Tibial nerve (tissue), 3 donors: Measurements from ENCODE around the gene EPS8.

Experiments
- EP300 ChIP-seq, 2 donors: sonication (generic); formaldehyde crosslinking; IDR thresholded peaks; one replicate each; pipeline ENCODE4 v1.6.1; 2017; ENCODE audit warnings: antibody characterized with exemption in 2 of 2, mild to moderate bottlenecking in 1 of 2
- POLR2A ChIP-seq, 2 donors: fragments of 450-650 bp; IDR thresholded peaks; one replicate each; pipeline ENCODE4 v1.6.1; 2017; ENCODE audit warnings: antibody characterized with exemption in 2 of 2, mild to moderate bottlenecking in 2 of 2, moderate library complexity in 2 of 2

GRCh38 chr12:15741082-15741481 lies 48.1 kb downstream of the EPS8 start:
- TF ChIP-seq EP300 (IDR thresholded peaks at IDR 0.05) (no peak), POLR2A (IDR thresholded peaks at IDR 0.05) (no peak)
